GM06990 (cell line): ENCODE data around the gene TMEM255B.

ENCODE experiments used
- DNase-seq: peaks from one replicate; pipeline ENCODE4 v3.0.0-alpha.2; 2011; ENCODE audit not compliant: insufficient read length; ENCODE audit errors: extremely low read depth
- H3K27me3 ChIP-seq: replicated peaks from 2 replicates; pipeline ENCODE4 v1.6.0; 2011; ENCODE audit warnings: low read length; ENCODE audit not compliant: control insufficient read depth, insufficient read depth
- H3K36me3 ChIP-seq: 2 replicates; pipeline ENCODE4 v1.5.1; 2011; ENCODE audit warnings: low read length; ENCODE audit not compliant: control insufficient read depth, insufficient read depth
- H3K4me3 ChIP-seq: replicated peaks from 2 replicates; pipeline ENCODE4 v1.5.1; 2011; ENCODE audit warnings: low read depth, mild to moderate bottlenecking, control low read depth, low read length
- TF ChIP-seq, protein P1 (sequence below): IDR thresholded peaks from 2 replicates; pipeline ENCODE4 v1.5.1; 2011; ENCODE audit warnings: low read length, control low read depth, mild to moderate bottlenecking, inconsistent platforms; ENCODE audit not compliant: insufficient read depth, poor library complexity, severe bottlenecking

Gene TMEM255B

DNA sequence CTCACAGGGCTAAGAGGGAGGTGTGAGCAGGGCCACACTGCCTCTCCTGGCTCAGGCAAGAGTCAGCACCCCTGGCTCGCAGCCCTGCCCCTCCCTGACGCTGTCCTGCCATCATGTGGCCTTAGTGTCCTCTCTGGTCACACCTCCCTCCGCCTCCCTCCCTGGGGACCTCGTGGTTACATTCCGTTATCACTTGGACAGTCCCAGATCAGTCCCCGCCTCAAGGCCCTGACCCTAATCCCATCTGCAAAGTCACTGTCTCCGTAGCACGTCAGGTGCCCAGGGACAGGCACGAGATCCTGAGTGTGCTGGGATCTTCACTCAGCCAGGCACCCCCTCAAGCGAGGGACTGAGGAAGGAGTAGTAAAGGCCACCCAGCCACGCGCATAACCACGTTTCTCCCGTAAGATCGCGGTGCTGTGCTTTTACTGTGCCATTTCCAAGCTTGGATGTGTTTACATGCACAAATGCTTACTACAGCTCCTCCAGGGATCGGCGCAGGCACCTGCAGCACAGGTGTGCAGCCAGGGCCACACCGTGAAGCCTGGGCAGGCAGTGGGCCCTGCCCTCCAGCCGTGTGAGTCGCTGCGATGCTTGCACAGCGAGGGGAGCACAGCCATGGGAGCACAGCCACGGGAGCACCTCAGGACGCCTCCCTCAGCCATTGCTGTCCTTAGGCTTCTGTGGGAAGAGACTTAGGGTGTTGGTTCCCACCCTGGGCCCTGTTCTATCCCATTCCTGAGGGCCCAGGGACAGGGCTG is 10.7 kb upstream of the TMEM255B start:
- Histone ChIP-seq H3K4me3 (no peak overlapping the region), H3K27me3 (no peaks in the 10 kb centered on the region), H3K36me3 (no peaks in the 10 kb centered on the region)
- DNase-seq, result no peak
- TF ChIP-seq, protein P1, sequence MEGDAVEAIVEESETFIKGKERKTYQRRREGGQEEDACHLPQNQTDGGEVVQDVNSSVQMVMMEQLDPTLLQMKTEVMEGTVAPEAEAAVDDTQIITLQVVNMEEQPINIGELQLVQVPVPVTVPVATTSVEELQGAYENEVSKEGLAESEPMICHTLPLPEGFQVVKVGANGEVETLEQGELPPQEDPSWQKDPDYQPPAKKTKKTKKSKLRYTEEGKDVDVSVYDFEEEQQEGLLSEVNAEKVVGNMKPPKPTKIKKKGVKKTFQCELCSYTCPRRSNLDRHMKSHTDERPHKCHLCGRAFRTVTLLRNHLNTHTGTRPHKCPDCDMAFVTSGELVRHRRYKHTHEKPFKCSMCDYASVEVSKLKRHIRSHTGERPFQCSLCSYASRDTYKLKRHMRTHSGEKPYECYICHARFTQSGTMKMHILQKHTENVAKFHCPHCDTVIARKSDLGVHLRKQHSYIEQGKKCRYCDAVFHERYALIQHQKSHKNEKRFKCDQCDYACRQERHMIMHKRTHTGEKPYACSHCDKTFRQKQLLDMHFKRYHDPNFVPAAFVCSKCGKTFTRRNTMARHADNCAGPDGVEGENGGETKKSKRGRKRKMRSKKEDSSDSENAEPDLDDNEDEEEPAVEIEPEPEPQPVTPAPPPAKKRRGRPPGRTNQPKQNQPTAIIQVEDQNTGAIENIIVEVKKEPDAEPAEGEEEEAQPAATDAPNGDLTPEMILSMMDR, result no peak

DNA sequence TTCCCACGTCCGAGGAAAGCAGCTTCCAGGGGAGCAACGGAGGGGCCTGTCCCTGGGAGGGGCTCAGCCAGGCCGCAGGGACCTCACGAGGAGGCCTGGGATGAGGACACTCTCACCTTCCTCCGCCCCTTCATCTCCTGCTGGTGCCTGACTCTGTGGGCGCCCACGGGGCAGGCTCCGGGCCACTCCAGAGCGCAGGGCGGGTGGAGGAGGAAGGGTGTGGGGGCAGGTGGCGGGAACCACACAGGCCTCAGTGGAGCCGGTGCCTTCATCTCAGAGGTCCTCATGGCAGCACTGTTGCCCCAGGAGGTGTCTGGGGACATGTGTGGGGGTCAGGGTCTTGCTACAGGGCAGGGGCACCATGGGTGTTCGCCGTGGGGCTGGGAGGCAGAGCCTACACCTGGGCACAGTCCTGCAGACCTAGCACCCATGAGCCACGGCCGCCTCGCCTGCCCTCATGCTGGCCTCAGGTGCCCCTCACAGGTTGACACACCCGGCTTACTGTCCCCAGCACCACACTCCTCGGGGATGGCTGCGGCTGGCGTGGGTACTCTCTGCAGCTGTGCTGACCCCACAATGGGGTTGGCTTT is 10.1 kb upstream of the TMEM255B start:
- Histone ChIP-seq H3K4me3 (no peak overlapping the region), H3K27me3 (no peaks in the 10 kb centered on the region), H3K36me3 (no peaks in the 10 kb centered on the region)
- TF ChIP-seq, protein P1, result no peak
- no peak for DNase-seq

DNA sequence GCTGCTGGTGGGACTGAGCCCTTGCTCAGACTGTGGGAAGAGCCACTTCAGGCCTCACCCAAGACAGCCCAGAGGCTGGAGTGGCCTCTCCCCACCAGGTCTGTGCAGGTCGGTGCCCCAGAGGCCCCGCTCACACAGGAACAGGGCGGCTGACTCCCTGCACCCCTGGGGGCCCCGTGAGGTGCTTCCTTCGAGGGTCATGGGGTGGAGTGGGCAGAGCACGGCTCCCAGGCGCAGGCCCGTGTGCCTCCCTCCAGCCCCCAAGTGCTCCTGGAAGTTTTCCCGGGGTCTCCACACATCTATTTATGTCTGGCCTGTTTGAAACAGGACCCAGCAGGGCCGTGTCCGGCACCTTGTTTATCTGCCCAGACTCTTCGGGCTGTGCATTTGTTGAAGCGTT is 9.5 kb upstream of the TMEM255B start:
- TF ChIP-seq, protein P1, result no peak
- Histone ChIP-seq H3K4me3 (no peak overlapping the region), H3K27me3 (no peaks in the 10 kb centered on the region), H3K36me3 (no peaks in the 10 kb centered on the region)
- DNase-seq, result no peak

DNA sequence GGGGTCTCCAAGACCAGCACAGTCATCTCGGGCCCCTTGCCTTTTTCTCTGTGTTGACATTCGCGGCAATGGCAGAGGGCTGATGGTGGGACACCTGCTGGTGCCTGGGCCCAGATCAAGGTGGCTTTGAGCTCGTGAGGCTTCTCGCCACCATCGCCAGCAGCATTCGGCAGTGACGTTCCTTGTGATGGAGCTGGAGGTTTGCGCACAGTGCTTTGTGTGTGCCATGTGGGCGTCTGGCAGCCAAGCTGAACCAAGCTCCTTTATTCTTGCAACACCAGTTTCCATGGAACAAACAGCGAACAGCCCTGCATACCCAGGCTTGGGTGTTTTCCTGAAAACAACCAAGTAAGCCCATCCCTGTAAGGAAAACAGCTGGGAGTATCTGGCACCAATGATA is 9.1 kb upstream of the TMEM255B start:
- no peaks in the 10 kb centered on the region for H3K27me3 ChIP-seq
- TF ChIP-seq, protein P1, result no peak
- no peak overlapping the region for H3K4me3 ChIP-seq
- DNase-seq, result no peak
- H3K36me3 ChIP-seq, result no peaks in the 10 kb centered on the region

DNA sequence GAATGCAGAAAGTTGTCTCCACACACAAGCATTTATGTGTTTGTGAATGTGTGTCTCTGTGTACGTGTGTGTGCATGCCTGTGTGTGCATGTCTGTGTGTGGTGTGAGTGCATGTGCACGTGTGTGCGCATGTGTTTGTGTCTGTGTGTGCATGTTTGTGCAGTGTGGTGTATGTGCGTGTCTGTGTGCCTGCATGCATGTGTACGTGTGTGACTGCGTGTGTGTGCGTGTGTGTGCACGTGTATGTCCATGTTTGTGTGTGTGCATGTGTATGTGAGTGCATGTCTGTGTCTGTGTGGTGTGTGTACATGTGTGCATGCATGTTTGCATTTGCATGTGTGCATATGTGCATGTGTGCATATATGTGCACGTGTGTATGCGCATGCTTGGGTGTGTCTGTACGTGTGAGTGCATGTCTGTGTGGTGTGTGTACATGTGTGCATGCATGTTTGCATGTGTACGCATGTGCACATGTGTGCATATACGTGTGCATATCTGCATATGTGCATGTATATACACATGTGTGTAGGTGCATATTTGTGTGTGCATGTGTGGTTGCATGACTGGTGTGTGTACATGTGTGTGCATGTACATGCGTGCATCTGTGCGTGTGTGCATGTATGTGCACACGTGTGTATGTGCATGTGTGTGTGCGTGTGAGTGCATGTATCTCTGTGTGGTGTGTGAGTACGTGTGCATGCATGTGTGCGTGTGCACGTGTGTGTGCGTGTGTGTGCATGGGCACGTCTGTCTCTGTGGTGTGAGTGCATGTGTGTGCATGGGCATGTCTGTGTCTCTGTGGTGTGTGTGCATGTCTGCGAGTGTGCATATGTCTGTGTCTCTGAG is 8.2 kb upstream of the TMEM255B start:
- H3K27me3 ChIP-seq, result no peaks in the 10 kb centered on the region
- TF ChIP-seq, protein P1, result no peak
- no peaks in the 10 kb centered on the region for H3K36me3 ChIP-seq
- no peak overlapping the region for H3K4me3 ChIP-seq
- no peak for DNase-seq
